Measurements from ENCODE around the gene SLC25A13.
A peak's percentile ranks its signal among the peaks of the same experiment; 100 is the strongest.

SLC25A13 gene

GRCh38 chr7:96084881-96085553, 236.9 kb downstream of the SLC25A13 start:
- DNase-seq: peak; percentile 16

GRCh38 chr7:96080027-96080426, 241.9 kb downstream of the SLC25A13 start:
- no peak for DNase-seq

DNA sequence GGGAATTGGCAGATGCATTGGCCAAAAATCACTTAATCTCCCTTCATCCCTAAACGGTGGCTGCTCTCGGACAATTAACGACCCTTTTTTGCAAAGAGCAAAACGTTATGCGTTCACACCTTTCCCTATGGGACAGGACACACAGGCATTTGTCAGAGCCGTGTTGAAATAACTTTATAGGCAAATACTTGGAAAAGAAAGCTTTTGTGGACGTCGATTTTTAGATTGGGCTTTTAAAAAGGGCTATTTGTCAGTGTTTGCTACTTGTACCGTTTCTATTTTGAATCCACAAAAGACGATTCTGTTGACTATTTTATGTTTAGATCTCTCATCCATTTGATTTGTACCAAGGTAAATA, 245.6 kb downstream of the SLC25A13 start:
- DNase-seq: no peak

DNA sequence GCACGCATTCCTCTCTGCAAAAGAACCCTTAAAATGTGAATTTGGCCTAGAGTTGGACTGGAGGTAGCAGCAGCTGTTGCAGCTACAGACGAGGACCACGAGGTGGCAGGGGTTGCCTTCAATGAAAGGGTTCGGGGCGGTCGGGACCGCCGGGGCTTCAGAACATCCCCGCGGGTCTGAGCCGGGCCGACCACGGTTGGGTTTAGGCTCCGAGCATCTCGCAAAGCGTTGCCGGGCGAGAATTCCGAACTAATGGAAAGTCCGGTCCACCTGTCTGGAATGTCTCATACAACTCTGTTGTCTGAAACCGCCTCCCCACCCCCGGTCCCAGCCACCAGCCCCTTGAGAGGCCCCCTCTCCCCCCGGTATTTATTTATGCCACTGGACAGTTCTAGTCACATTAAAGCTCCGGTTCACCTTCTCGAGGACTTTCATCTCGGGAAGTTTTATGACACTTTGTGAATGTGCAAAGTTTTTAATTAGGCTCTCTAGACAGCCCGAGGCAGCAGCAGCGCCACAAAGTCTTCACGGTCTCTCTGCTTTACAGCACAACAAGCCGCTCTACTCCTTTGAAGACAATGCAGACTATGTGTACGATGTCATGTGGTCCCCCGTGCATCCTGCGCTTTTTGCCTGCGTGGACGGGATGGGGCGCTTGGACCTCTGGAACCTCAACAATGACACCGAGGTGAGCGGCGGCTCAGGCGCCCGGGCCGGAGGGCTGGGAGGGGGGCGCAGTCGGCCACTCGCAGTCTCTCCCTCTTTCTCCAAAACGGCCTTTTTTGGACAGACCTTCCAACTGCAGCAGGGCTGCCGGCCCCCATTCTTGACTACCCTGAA, 246.2 kb downstream of the SLC25A13 start:
- peak; percentile 55 for DNase-seq

- DNase-seq: no peak
Observed at GRCh38 chr7:96074871-96075270, 247.0 kb downstream of the SLC25A13 start.
